GM19193 (cell line): ENCODE measurements around the gene DSCAML1.

ENCODE experiments used
- POLR2A ChIP-seq: IDR thresholded peaks from 4 replicates; pipeline ENCODE4 v1.6.1; 2011; ENCODE audit not compliant: insufficient read depth, insufficient read length; ENCODE audit errors: extremely low read depth

DSCAML1 gene

DNA sequence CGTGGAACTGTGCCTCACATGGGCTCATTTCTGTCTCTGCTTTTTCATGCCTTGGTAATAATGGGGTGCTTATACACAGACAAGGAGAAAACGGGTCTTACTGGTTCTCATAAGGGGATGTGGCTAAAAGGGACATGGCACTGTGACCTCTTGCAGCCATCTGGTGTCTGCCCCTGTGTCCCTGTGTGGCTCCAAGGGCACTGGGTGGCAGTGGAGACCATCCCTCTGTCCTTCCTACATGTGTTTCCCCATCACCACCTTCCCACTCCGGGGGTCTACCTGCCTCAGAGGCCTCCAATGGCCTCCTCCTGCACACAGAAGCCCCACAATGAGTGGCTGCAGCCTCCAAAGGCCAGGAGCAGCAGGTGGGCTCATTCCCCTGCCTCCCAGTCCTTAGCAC, 248.1 kb downstream of the DSCAML1 start:
- no peak for TF ChIP-seq POLR2A

DNA sequence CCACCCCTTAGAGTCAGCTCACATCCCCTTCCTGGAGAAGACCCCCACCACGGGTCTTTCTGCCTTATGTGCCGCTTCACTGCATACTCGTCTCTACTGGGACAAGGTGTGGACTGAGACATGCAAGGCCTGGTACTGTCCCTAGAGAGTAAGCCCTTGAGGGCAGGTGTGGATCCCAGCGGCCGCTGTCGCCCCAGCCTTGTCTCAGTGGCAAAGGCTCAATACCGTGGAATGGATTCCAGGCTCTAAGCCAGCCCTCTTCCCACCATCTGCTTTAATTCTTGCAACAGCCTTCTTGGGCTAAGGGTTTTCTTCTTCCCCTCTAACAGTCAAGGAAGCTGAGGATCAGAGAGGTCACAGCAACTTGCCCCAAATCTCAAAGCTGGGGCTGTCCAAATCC, 249.1 kb downstream of the DSCAML1 start:
- no peak for TF ChIP-seq POLR2A

DNA sequence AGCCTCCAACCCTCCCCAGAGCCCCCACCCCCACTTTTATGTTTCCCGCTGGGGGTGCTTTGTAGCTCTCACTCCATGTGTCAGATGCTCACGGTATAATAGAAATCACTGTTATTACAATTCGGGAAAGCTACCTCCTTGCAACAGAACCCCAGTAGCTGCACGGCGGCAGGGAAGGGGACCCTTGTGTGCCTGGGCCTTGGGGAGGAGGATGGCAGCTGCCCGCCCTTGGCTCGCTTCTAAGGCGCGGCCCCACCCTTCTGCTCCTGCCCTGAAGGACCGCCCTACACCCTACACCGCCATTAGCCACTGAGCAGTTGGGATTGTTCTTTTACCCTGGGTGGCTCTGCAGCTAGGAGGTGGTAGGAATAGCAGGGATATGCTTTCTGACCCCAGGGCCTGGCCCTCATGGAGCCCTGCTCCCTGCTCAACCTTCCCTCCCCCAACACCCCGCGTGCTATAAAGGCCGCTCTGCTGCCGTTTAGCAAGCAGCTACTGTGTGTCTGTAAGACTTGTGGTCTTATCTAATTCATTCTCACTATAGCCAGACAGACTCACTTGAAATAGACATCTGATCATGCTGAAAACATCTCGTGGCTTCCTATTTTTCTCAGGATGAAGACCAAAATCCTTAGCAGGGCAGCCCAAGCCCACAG, 249.7 kb downstream of the DSCAML1 start:
- TF ChIP-seq POLR2A: no peak

DNA sequence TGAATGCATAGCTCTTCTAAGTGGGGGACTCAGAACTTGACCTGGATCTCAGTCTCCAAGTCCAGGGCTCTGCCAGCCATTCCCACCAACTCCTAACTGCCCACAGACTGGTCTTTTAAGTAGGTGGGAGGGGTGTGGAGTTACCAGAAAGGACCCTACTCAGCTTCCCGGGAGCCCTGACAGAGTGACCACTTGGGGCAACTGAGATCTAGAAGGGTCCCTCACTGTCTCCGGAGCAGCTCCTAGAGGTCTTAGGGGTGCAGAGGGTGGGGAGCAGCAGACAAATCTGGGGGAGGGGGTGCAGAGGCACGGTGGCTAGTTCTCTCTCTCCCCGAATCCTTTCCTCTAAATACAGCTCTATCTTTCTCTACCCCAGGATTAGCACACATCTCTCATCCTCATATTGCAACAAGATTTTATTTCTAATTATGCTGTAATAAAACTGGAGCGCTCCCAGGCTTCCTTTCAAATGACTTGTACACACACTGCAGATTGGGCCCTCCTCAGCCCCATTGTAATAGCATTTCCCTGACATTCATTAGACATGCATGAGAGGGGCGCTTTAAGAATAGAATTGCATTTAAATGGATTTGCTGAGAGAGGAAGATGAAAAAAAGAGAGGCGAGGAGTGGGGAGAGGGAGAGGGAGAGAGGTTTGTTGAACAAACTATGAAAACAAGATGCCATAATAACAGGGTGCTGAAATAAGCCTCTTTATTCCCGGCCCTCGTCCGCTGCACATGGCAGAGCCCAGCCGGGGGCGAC, 250.4 kb downstream of the DSCAML1 start:
- TF ChIP-seq POLR2A: no peak

DNA sequence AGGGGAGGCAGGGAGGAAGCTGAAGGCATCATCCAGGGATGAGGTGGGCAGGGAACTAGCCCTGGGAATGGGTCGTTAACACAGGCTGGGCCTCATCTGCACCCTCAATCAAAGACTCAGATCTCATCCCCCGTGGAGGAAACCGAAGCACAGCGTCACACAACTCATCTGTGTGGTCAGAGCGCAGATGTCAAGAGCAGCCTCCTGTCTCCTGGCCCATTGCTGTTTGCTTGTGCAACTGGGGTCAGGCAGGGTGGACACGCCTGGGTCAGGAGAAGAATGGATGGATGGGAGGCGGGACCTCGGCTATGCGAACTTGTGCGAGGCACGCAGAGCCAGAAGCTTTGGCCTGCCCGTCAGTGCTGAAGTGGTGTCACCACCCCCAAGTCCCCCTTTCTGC, 251.3 kb downstream of the DSCAML1 start:
- no peak for TF ChIP-seq POLR2A

DNA sequence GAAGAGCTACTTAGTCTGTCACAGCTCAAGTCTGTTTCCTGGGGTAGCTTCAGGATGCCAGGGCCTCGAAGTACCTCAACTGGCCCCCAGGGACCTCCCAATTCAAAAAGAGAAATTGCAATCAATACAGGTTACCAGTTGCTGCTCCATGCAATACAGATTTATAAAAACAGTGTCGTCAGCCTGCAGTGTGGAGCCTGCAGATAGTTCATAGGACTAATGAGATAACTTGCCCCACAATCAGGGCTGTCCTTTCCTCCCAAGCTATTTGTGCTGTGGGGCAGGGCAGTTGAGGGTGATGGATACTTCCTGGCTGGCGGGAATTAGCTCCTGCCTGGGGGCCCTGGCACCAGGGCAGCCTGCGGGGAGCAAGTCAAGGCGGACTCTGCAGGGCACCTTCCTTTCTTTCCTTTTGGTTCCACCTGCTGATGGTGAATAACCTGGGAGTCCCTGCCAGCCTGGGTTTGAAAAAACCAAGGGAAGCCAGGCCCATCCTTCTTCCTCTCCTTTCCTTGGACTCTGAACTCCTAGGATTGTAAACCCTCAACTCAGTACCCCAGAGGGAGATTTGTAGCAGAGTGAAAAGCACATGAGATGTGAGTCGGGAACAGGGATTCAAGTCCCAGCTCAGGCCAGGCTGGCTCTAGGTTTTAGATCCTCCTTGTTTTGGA, 252.8 kb downstream of the DSCAML1 start:
- no peak for TF ChIP-seq POLR2A

DNA sequence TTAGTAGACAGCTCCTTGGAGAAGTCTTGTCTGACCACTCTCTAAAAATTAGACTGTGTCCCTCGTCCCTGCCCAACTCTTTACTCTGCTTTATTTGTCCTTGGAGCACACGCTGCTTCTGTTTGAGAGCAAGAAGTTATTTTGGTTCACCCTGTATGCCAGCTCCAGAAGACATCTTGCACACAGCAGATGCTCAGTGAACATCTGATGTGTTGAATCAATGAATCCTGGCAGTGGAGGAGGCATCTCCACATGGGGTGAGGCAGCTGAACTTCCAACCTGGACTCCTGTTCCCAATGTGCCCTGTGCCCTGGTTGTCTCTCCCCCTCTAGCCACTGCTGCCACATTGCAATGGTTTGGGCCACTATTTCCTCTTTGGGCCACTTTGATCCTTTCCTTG, 255.8 kb downstream of the DSCAML1 start:
- TF ChIP-seq POLR2A: no peak

DNA sequence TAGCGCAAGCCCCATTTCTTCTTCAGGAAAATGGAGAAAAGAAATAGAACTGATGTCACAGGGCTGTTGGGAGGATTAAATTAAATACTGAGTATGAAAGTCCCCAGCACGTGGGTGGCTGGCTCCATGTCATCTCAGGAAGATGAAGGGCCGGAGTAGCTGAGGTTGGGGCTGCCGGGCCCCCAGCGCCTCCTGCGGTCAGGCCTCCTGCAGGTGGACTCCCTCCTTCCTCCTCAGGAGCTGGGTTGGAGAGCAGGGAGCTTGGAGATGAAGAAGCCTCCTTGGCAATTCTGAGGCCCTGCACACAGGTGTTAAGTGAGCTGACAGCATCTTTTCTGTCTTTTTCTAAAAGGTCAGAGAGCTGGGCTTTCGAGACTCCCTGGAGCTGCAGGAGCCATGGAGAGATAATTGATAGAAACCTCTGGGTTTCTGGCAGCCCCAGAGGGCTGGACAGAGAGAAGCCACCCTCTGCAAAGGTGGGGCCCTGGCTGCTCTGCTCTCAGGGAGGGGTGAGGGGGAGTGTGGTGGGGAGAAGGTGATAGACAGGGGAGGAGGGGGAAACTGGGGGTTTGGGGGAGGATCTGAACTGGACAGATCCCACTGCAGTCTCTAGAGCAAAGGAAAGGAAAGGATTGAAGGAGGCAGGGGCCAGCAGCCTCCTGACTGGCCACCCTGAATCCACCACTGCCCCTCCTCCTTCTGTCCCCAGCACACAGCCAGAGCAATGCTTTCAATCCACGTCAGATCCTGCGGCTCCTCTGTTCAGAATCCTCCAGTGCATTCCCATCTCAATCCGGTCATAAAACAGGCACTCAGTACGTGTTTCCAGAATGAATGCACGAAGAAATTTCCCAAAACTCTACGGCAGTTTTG, 258.5 kb downstream of the DSCAML1 start:
- TF ChIP-seq POLR2A: no peak

DNA sequence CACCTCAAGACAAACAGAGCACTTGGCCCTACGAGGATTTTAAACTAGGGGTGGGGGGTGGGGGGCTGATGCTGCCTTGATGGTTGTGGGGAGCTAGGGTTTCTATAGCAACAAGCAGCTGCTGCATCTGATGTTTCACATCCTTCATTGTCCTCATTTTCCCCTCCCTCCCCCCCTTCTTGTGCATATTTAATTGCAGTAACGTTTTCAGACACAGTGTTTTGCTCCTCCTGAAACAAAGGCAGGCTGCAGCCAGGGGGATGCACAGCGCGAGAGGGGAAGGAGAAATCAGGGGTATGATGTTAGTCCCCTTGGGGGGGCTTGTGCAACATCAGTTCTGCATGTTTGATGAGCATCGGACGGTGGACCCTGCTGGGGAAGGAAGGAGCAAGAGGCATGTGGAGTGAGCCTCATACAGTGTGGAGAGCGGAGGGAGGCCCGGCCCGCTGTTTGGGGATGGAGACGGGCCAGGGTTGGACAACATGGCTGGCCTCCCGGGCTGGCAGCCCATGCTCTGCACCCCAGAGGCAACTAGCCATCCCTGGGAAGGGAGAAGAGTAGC, 261.1 kb downstream of the DSCAML1 start:
- TF ChIP-seq POLR2A: no peak

DNA sequence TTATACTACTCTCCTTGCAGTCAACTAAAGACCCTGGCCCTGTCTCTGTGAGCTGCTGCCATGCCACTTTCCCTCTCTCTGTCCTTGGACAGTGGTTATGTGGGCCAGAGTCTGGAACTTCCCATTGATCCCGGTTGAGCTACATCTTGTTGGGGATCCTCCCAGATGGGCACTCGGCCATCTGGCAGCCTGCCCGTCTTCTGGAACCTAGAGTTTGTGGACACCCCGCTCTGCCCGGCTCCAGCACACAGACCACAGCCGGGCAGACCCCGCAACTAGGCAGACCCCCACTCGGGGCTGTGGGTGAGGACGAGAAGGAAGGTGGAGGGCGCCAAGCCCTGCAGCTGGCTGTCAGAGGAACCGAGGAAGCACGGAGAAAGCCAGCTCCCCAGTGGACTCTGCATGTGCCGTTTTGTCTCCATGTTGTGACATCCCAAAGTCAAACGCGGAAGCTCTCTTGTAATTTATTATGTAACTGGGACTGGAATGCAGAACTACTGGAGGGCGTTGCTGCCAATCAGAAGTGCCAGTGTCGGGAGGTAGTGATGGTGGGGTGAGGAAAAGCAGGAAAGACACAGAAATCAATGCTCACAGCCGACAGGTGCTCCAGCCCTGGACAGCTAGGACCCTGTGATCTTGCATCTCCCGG, 261.7 kb downstream of the DSCAML1 start:
- TF ChIP-seq POLR2A: no peak

DNA sequence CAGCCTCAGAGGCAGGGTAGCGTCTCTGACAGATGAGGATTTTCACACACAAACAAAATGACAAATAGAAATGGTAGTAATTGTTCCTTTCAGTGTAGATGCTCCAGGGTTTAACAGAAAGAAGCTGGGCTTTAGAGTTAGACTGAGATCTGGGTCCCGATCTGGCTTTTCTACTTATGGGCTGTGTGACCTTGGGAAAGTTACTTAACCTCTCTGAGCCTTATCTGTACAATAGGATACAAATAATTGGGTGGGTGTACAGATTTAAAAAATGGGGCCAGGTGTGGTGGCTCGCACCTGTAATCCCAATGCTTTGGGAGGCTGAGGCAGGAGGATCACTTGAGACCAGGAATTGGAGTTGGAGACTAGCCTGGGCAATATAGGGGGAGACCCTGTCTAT, 264.4 kb downstream of the DSCAML1 start:
- no peak for TF ChIP-seq POLR2A

DNA sequence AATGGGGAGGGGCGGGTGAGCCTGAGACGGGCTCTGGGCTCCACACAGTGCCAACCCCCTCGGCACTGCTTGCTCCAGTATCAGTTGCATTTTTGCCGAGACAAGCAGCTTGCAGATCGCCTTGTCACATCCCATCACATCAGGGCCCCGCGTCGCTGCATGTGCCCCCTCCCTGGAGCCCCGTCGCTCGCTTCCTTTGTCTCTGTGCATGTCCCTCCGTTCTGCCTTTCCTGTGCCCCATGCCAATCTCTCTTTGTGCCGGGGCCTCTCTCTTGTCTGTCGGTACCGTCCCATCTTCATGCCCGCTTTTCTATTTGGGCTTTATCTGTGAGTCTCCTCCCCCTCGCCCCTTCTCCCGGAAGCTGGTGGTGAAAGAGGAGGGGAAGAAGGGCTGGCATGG, 267.2 kb downstream of the DSCAML1 start:
- no peak for TF ChIP-seq POLR2A

DNA sequence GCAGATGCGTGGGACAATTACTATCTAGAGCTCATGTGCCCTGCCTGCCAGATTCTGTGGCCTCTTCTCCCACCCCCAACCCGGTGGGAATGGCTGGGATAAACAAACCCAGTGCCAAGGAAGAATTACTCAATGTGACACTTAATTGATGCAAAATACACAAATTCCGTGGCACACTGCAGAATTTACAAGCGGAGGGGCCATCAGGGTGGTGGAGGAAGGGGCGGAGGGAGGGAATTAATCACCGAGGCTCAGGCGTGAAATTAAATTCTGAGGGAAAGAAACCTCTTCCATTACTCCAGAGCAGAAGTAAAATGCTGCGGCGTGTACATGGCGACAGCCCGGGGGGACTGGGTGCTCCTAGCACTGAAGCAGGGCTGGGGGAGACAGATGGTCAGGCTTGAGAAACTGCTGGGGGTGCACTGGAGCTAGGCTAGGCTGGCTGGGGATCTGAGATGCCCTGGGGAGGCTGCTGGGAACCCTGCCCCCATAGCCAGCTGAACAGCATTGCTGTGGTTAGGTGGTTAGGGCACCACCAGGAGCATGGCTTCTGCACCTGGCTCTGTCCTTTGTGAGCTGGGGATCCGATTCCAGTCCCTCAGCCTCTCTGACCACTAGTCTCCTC, 268.8 kb downstream of the DSCAML1 start:
- no peak for TF ChIP-seq POLR2A

DNA sequence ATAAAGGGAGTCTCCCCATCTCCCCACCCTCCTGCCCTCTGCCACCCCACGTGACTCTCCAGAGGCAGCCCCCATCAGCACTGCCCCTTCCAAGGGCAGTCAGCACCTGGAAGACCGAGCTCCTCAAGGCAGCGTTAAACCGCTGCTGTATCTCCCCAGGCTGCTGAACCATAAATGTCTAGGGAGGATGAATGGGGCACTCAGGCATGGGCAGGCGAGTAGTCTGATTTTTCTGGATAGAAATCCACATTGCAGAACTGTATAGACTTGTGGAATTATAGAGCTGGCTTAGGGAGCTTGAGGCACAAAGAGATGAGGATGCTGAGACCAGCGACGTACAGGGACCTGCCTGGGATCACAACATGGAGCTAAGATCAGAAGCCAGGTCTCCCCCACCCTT, 269.7 kb downstream of the DSCAML1 start:
- TF ChIP-seq POLR2A: no peak
